GM19395 (cell line): ENCODE results near the gene PLCG2.
"Not testable (repeated sequence)": the region's sequence is repeated elsewhere in the genome, so short reads cannot be mapped to it uniquely, and the experiment has no call there.

ENCODE experiments used
- ATAC-seq: cut with Tn5 transposase; IDR thresholded peaks from one replicate; pipeline ENCODE4 v1.9.1; 2021; ENCODE audit warnings: mild to moderate bottlenecking, moderate library complexity; ENCODE audit not compliant: unreplicated experiment

The PLCG2 gene

GRCh38 chr16:81873843-81874752, 95.0 kb downstream of the PLCG2 start:
- peak; percentile 86 for ATAC-seq

- ATAC-seq: no peak
These were observed 96.4 kb downstream of the PLCG2 start for GRCh38 chr16:81875461-81875860.

- no peak for ATAC-seq
These were observed 97.3 kb downstream of the PLCG2 start for GRCh38 chr16:81876273-81876900.

- not testable (repeated sequence) for ATAC-seq
These were observed 98.4 kb downstream of the PLCG2 start for GRCh38 chr16:81877490-81877889.

GRCh38 chr16:81878529-81878928, 99.4 kb downstream of the PLCG2 start:
- ATAC-seq: no peak

GRCh38 chr16:81879625-81880024, 100.5 kb downstream of the PLCG2 start:
- ATAC-seq: no peak

GRCh38 chr16:81880816-81881215, 101.7 kb downstream of the PLCG2 start:
- ATAC-seq: no peak

- ATAC-seq: no peak
These were observed 102.1 kb downstream of the PLCG2 start for GRCh38 chr16:81881228-81881627.

GRCh38 chr16:81882559-81882958, 103.5 kb downstream of the PLCG2 start:
- ATAC-seq: no peak

- ATAC-seq: no peak
These were observed 104.1 kb downstream of the PLCG2 start for GRCh38 chr16:81883235-81883634.

GRCh38 chr16:81885976-81886586, 107.0 kb downstream of the PLCG2 start:
- ATAC-seq: no peak

GRCh38 chr16:81888520-81889394, 109.7 kb downstream of the PLCG2 start:
- ATAC-seq: no peak

GRCh38 chr16:81891736-81892364, 112.8 kb downstream of the PLCG2 start:
- no peak for ATAC-seq

GRCh38 chr16:81894592-81894991, 115.5 kb downstream of the PLCG2 start:
- no peak for ATAC-seq

GRCh38 chr16:81896902-81897301, 117.8 kb downstream of the PLCG2 start:
- ATAC-seq: no peak

- ATAC-seq: no peak
These were observed 120.5 kb downstream of the PLCG2 start for GRCh38 chr16:81899601-81900000.

GRCh38 chr16:81900014-81900413, 120.9 kb downstream of the PLCG2 start:
- ATAC-seq: no peak

- no peak for ATAC-seq
These were observed 121.4 kb downstream of the PLCG2 start for GRCh38 chr16:81900456-81900855.

GRCh38 chr16:81901484-81901883, 122.4 kb downstream of the PLCG2 start:
- ATAC-seq: no peak

- no peak for ATAC-seq
These were observed 122.9 kb downstream of the PLCG2 start for GRCh38 chr16:81902025-81902424.
